CD4-positive, alpha-beta T cell treated with Interleukin-4 for 4 hours (primary cell): ENCODE measurements around the gene KCNQ1OT1.

Experiments used
- DNase-seq: peaks from one replicate; pipeline ENCODE4 v3.0.0-alpha.2; 2020

The KCNQ1OT1 gene

GRCh38 chr11:2665526-2666400 is 34.0 kb downstream of the KCNQ1OT1 start:
- no peak for DNase-seq

- no peak for DNase-seq
These were observed 34.8 kb downstream of the KCNQ1OT1 start for GRCh38 chr11:2664791-2665525.

- no peak for DNase-seq
These were observed 35.4 kb downstream of the KCNQ1OT1 start for GRCh38 chr11:2664376-2664775.

DNA sequence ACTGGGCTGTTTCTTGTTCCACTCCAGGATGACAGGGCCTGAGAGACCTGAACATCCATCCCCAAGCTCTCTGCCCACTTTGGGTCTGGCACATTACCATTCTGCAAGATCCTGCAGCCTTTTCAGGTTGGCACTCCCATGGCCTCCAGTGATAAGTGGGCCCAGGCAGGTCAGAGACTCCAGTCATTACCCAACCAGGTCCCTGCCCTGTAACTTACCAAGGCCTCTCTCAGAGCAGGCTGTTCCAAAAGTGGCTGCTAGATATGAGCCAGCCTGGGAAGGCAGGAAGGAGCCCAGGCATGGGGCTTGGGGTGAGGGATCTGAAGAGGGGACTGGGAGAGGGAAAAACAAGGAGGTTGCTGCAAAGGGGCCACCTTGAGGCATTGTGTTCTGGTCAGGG is 35.9 kb downstream of the KCNQ1OT1 start:
- no peak for DNase-seq

DNA sequence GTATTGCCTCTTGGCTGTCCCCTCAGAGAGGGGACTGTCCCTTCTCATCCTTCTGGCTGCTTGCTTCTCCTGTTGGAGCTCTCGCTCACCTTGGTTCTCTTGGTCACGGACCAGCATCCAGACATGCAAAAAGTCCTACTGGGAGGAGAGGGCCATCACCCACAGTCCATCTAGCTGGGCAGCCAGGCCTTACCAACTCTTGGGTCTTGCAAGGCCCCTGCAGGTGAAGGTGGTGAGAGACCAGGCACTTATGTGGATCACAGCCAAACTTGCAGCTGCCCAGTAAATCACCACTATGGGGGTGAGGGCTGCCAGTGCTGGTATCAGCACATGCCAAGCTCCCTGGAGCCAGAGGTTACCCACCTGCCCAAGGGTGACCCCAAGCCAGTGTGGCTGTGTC is 36.3 kb downstream of the KCNQ1OT1 start:
- no peak for DNase-seq

- no peak for DNase-seq
These were observed 37.1 kb downstream of the KCNQ1OT1 start for GRCh38 chr11:2662430-2663299.

DNA sequence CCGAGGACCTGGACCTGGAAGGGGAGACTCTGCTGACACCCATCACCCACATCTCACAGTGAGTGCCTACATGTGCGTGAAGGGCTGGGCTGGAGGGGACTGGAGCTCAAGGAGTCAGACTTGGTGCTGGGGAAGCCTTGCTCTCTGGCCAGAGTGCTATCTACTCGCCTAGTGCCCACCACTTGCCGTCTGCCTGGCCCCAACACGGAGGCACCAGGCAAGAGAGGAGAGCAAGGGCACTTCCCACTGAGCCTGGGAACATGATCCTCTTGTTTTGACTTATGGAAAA is 37.8 kb downstream of the KCNQ1OT1 start:
- no peak for DNase-seq

DNA sequence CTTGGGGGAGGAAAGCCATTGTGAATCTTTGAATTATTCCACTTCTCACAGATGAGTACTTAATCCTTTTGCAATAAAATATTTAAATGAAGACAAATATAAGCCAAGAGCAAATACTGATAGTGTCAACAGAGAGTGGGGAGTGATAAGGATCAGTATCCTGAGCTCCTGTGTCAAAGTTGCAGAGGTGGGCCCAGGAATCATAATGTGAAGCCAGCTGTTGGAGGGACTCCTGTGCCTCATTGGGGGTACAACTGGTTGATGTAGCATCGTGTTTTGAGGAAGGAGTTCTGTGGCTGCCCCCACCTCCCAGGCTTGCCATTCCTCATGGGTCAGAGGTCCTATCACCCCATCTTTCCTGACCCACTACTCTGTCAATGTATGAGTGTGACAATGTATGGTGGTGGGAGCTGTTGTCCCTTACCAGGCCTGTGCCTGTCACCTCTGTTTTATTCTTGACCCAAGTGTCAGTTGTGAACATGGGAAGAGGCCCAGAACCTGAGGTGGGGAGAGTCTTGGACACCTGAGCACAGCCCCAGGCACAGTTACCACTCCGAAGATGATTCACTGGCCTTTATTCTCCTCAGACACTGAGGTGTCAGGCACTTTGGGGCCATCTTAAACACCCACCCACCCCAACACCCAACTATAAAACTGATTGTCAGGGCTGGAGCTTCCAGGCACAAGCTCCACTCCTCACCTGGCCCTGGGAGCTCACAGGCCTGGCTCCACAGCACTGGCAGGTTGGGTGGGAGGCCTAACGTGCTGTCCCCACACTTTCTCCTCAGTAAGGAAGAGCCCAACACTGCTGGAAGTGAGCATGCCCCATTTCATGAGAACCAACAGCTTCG is 38.4 kb downstream of the KCNQ1OT1 start:
- no peak for DNase-seq

DNA sequence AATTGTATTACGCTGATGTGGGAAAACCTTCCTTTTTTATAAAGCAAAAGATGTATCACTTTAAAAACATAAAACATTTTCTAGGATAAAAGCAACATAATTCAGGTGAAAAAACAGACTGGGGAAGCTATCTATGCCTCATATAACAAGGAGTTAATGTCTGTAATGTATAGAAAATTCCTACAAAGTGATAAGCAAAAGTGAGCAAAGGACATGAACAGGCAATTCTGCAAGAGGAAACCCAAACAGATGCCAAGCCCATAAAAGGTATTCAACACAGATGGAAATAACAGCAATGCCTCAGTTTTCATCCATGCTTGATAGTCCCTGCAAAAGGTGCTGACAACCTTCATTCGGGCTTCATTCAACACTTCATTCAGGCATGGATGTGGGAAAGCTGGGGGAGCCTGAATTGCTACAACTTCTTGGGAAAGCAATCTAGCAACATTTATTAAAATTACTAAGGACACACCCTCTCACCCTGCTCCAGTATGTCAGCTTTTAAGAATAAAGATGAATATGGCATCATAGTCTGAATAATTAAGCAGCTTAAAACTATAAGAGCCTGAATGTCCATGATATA is 39.3 kb downstream of the KCNQ1OT1 start:
- no peak for DNase-seq

DNA sequence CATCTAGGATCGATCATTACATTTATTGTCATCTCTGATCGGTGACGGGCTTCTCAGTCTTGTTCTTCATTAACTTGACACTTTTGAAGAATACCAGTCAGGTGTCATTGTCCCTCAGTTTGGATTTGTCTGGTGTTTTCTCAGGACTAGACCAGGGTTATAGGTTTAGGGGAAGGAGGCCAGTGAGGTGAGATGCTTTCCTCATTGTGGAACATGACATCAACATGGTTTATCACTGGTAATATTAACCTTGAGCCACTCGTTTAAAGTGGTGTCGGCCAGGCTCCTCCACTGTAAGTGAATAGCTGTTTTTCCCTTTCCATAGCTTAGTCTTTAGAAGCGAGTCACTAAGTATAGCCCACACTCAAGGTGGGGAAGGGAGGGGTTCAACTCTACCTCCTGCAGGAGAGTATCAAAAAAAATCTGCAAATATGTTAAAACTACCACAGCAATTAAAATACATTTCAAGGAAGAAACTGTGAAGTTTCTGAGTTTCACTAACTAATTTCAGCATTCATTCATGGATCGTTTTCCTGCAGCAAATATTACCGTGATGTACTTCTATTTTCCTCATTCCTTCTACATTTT is 42.0 kb downstream of the KCNQ1OT1 start:
- DNase-seq, result no peak

- DNase-seq, result no peak
These were observed 42.9 kb downstream of the KCNQ1OT1 start for GRCh38 chr11:2656859-2657258.

- no peak for DNase-seq
These were observed 43.8 kb downstream of the KCNQ1OT1 start for GRCh38 chr11:2655834-2656622.

DNA sequence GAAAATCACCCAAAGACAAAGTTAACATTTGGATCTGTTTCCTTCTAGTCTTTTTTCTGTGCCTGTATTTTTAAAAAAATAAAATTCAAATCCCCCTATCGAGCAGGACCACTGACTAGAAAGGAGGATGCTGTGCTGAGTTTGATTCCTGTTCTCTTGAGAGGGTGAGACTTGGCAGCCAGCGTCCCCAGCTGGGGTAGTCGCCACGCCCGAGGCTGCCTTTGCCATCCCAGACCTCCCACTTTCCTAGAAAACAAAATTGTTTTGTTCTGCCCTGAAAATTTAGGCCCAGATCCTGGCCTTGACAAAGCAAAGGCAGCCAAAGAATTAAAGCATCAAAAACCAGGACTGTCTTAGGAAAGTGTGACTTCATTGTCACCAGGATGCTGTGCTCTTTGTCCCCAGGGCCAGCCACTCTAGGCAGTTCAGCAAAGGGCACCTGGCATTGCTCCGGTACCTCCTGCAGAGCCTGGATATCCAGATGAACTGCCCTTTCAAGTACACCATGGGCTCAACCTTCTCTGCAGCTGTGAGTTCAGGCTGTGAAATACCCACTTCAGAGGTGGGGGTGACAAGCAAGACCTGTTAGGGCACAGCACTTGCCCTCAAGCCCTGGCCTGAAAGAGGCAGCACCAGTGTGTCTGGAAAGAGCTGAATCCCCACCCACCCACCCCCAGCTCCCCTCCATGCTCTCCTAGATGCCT is 44.6 kb downstream of the KCNQ1OT1 start:
- no peak for DNase-seq

DNA sequence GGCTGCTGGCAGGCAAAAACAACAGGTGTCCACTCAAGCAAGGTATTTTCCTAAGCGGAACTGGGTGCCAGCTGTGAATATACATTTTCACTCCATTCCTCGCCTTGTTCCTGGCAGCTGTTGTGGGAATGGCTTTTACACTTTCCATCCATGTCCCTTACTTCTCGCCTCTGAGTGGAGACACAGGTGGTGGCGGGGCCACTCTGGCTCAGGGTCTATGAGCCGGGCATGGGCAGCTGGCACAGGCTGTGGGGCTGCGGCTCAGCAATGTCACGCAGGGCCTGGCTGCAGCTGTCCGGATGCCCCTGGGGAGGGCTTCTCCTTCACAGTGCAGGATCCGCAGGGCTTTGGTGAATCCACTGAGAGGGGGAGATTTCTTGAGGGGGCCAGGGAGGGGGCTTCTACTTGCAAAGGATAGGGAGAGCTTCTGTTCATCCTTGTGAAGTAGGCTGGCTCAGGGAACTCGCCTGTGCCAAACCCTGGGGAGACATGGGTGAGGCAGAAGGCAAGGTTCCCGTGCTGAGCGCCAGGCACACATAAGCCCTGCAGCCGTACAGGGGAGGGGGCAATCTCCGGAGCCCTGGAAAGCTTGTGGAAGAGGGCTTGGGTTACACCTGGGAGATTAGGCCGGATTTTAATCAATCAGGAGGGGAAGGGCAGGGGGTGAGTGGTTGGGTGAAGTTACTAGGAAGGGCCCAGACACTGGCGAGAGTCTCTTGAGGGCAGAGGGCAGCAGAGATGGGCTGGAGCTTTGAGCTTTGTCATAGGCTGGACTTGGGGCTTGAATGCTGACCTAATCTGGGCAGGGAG is 45.7 kb downstream of the KCNQ1OT1 start:
- no peak for DNase-seq

GRCh38 chr11:2653198-2653551 is 46.6 kb downstream of the KCNQ1OT1 start:
- DNase-seq, result no peak

- DNase-seq, result no peak
These were observed 47.2 kb downstream of the KCNQ1OT1 start for GRCh38 chr11:2652333-2653197.

GRCh38 chr11:2651826-2652271 is 47.9 kb downstream of the KCNQ1OT1 start:
- DNase-seq, result no peak

GRCh38 chr11:2651054-2651617 is 48.7 kb downstream of the KCNQ1OT1 start:
- no peak for DNase-seq
